Measurements from ENCODE around the gene QSOX2.

DNA sequence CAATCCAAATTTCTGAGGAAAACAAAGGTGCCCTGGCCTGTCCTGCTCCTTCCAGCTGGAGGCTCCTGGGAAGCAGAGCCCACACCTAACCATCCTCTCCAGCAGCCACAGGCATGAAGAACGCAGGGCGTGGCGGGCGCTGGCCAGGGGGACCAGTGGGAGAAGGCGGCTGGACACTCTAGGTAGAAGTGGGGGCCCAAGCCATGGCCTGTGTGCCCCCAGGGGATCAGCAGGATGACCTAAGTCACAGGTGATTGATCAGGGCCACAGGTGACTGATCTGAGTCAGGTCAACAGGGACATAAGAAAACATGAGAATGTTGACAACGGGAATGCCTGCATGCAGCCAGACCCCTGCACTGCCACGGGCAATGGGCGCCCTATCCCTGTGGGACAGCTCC lies 3.4 kb downstream of the QSOX2 start:
- no peak for TF ChIP-seq POLR2A (IDR thresholded peaks at IDR 0.05)
- TF ChIP-seq, protein P1, sequence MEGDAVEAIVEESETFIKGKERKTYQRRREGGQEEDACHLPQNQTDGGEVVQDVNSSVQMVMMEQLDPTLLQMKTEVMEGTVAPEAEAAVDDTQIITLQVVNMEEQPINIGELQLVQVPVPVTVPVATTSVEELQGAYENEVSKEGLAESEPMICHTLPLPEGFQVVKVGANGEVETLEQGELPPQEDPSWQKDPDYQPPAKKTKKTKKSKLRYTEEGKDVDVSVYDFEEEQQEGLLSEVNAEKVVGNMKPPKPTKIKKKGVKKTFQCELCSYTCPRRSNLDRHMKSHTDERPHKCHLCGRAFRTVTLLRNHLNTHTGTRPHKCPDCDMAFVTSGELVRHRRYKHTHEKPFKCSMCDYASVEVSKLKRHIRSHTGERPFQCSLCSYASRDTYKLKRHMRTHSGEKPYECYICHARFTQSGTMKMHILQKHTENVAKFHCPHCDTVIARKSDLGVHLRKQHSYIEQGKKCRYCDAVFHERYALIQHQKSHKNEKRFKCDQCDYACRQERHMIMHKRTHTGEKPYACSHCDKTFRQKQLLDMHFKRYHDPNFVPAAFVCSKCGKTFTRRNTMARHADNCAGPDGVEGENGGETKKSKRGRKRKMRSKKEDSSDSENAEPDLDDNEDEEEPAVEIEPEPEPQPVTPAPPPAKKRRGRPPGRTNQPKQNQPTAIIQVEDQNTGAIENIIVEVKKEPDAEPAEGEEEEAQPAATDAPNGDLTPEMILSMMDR (IDR thresholded peaks at IDR 0.05): no peak

Data from body of pancreas (tissue), 4 donors.